H1 (cell line): Measurements from ENCODE around the gene CENPB. TPM values are rescaled to one million over a fixed set of nuclear protein-coding genes. Genes with fewer than 3 reads are reported as not detected.

Experiments
- CBX8 ChIP-seq: fragments of 300-800, 300-1000 bp; sonication (generic); IDR thresholded peaks from 2 replicates; pipeline ENCODE4 v1.7.1; 2016; ENCODE audit warnings: low read depth, low read length, borderline replicate concordance
- EP300 ChIP-seq, 2 experiments: IDR thresholded peaks; 1 replicate in 1 of 2; 2 replicates in 1 of 2; pipeline ENCODE4 v1.6.1; 2011 to 2012; ENCODE audit warnings: low read depth in 2 of 2, low read length in 2 of 2, mild to moderate bottlenecking in 2 of 2, borderline replicate concordance in 1 of 2, inconsistent platforms in 1 of 2, moderate library complexity in 1 of 2
- GABPA ChIP-seq: IDR thresholded peaks from 2 replicates; pipeline ENCODE4 v1.6.1; 2011; ENCODE audit warnings: mild to moderate bottlenecking, low read length, moderate library complexity, borderline replicate concordance; ENCODE audit not compliant: insufficient read depth
- POLR2A ChIP-seq, 2 experiments: IDR thresholded peaks; 1 replicate in 1 of 2; 2 replicates in 1 of 2; pipeline ENCODE4 v1.6.1; 2011; ENCODE audit warnings: low read depth in 2 of 2, low read length in 2 of 2, mild to moderate bottlenecking in 2 of 2; ENCODE audit errors: control extremely low read depth in 1 of 2
- POLR2AphosphoS5 ChIP-seq: IDR thresholded peaks from 2 replicates; pipeline ENCODE4 v1.6.1; 2011; ENCODE audit warnings: low read depth, low read length
- polyA plus RNA-seq, 7 experiments: library from polyadenylated mRNA; depleted of rRNA in 3 of 7; stranded (reverse) in 5 of 7; unstranded in 2 of 7; fragments of >200 nt in 5 of 7; fragments of 200-250 nt in 2 of 7; gene quantifications; 1 replicate in 5 of 7; 2 replicates in 1 of 7; 4 replicates in 1 of 7; pipeline versions ENCODE4 v1.2.1 to v1.2.3, GENCODE V29; 2011 to 2013; ENCODE audit warnings: missing spikeins in 2 of 7, mixed read lengths in 2 of 7
- total RNA-seq: library from RNA; stranded (reverse); fragmentation: NEBNext Ultra II Directional; extraction: Animal tissue kit (Norgen Biotek cat#: 25700); gene quantifications from 2 replicates; pipeline ENCODE4 v1.2.1, GENCODE V29; 2021
- TF ChIP-seq, protein P1 (sequence below): fragments of 300-600 bp; sonication (generic); IDR thresholded peaks from 2 replicates; pipeline ENCODE4 v1.7.1; 2012; ENCODE audit warnings: low read length, moderate library complexity, mild to moderate bottlenecking, inconsistent platforms; ENCODE audit not compliant: insufficient replicate concordance
- TF ChIP-seq, protein P2 (sequence below), 3 experiments: IDR thresholded peaks; 1 replicate in 2 of 3; 2 replicates in 1 of 3; pipeline versions ENCODE4 v1.5.1 to v1.6.1; 2011; ENCODE audit warnings: low read length in 3 of 3, mild to moderate bottlenecking in 3 of 3, inconsistent platforms in 2 of 3, low read depth in 1 of 3, moderate library complexity in 1 of 3; ENCODE audit not compliant: insufficient read depth in 1 of 3; ENCODE audit errors: control extremely low read depth in 1 of 3

The CENPB gene
- total and polyA plus RNA-seq, 2 of the 8 experiments (the other 6 are each of a cell fraction or from before 2014, with no cell fraction given): 17.7 to 51.6 TPM

DNA sequence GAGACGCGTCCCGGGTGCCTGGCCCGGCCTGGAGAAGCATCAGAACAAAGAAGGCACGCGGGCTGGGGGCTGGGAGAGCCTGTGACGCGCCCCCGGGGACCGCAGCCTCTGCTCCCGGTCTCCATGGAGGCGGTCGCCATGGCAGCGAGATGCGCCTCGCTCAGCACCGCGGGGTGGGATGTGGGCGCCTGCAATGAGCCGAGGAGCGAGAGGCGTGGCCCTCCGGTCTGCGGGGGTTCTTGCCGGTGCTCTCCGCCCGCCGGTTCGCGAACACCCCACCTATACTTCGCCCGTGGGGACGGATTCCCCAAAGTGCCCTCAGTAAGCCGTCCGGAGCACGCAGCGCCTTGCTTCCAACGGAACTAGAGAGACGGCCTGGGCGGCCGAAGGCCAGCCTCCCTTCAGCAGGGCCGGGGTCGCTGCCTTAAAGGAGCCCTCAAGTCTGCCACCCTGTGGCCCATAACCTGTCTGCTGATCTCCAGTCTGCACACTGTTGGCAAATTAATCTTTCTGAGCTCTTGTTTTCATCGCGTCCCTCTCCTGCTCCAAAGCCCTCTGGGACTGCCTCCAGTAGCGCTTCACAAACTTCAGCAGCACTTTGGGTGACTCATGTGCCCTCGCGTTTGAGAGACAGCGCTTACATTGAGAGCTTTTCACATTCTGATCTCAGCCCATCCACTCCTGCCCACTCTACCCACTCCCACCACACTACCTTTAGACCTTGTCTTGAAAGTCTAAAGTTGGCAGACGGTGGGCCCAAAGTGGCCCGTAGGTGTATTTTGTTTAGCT is 18.0 kb downstream of the CENPB start (continued):
- TF ChIP-seq GABPA (no peak), EP300 (IDR thresholded peaks at IDR 0.05; ENCODE audit: borderline replicate concordance in 1 of 2, low read depth in 2 of 2, low read length in 2 of 2) (no peak), POLR2A (IDR thresholded peaks at IDR 0.05; ENCODE audit: control extremely low read depth in 1 of 2, low read depth in 2 of 2, low read length in 2 of 2) (no peak; a peak in 1 of 3 replicates), CBX8 (no peak), POLR2AphosphoS5 (no peak)
- TF ChIP-seq, protein P1, sequence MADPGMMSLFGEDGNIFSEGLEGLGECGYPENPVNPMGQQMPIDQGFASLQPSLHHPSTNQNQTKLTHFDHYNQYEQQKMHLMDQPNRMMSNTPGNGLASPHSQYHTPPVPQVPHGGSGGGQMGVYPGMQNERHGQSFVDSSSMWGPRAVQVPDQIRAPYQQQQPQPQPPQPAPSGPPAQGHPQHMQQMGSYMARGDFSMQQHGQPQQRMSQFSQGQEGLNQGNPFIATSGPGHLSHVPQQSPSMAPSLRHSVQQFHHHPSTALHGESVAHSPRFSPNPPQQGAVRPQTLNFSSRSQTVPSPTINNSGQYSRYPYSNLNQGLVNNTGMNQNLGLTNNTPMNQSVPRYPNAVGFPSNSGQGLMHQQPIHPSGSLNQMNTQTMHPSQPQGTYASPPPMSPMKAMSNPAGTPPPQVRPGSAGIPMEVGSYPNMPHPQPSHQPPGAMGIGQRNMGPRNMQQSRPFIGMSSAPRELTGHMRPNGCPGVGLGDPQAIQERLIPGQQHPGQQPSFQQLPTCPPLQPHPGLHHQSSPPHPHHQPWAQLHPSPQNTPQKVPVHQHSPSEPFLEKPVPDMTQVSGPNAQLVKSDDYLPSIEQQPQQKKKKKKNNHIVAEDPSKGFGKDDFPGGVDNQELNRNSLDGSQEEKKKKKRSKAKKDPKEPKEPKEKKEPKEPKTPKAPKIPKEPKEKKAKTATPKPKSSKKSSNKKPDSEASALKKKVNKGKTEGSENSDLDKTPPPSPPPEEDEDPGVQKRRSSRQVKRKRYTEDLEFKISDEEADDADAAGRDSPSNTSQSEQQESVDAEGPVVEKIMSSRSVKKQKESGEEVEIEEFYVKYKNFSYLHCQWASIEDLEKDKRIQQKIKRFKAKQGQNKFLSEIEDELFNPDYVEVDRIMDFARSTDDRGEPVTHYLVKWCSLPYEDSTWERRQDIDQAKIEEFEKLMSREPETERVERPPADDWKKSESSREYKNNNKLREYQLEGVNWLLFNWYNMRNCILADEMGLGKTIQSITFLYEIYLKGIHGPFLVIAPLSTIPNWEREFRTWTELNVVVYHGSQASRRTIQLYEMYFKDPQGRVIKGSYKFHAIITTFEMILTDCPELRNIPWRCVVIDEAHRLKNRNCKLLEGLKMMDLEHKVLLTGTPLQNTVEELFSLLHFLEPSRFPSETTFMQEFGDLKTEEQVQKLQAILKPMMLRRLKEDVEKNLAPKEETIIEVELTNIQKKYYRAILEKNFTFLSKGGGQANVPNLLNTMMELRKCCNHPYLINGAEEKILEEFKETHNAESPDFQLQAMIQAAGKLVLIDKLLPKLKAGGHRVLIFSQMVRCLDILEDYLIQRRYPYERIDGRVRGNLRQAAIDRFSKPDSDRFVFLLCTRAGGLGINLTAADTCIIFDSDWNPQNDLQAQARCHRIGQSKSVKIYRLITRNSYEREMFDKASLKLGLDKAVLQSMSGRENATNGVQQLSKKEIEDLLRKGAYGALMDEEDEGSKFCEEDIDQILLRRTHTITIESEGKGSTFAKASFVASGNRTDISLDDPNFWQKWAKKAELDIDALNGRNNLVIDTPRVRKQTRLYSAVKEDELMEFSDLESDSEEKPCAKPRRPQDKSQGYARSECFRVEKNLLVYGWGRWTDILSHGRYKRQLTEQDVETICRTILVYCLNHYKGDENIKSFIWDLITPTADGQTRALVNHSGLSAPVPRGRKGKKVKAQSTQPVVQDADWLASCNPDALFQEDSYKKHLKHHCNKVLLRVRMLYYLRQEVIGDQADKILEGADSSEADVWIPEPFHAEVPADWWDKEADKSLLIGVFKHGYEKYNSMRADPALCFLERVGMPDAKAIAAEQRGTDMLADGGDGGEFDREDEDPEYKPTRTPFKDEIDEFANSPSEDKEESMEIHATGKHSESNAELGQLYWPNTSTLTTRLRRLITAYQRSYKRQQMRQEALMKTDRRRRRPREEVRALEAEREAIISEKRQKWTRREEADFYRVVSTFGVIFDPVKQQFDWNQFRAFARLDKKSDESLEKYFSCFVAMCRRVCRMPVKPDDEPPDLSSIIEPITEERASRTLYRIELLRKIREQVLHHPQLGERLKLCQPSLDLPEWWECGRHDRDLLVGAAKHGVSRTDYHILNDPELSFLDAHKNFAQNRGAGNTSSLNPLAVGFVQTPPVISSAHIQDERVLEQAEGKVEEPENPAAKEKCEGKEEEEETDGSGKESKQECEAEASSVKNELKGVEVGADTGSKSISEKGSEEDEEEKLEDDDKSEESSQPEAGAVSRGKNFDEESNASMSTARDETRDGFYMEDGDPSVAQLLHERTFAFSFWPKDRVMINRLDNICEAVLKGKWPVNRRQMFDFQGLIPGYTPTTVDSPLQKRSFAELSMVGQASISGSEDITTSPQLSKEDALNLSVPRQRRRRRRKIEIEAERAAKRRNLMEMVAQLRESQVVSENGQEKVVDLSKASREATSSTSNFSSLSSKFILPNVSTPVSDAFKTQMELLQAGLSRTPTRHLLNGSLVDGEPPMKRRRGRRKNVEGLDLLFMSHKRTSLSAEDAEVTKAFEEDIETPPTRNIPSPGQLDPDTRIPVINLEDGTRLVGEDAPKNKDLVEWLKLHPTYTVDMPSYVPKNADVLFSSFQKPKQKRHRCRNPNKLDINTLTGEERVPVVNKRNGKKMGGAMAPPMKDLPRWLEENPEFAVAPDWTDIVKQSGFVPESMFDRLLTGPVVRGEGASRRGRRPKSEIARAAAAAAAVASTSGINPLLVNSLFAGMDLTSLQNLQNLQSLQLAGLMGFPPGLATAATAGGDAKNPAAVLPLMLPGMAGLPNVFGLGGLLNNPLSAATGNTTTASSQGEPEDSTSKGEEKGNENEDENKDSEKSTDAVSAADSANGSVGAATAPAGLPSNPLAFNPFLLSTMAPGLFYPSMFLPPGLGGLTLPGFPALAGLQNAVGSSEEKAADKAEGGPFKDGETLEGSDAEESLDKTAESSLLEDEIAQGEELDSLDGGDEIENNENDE: no peak
- TF ChIP-seq, protein P2, sequence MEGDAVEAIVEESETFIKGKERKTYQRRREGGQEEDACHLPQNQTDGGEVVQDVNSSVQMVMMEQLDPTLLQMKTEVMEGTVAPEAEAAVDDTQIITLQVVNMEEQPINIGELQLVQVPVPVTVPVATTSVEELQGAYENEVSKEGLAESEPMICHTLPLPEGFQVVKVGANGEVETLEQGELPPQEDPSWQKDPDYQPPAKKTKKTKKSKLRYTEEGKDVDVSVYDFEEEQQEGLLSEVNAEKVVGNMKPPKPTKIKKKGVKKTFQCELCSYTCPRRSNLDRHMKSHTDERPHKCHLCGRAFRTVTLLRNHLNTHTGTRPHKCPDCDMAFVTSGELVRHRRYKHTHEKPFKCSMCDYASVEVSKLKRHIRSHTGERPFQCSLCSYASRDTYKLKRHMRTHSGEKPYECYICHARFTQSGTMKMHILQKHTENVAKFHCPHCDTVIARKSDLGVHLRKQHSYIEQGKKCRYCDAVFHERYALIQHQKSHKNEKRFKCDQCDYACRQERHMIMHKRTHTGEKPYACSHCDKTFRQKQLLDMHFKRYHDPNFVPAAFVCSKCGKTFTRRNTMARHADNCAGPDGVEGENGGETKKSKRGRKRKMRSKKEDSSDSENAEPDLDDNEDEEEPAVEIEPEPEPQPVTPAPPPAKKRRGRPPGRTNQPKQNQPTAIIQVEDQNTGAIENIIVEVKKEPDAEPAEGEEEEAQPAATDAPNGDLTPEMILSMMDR (IDR thresholded peaks at IDR 0.05; ENCODE audit: control extremely low read depth in 1 of 3, insufficient read depth in 1 of 3, low read depth in 1 of 3, low read length in 3 of 3): peak; percentile 60 to 77 (median 76)
